GM21825 (cell line): ENCODE measurements around the gene RNU1-3.
"Not testable (repeated sequence)": the region's sequence is repeated elsewhere in the genome, so short reads cannot be mapped to it uniquely, and the experiment has no call there.

Experiments
- ATAC-seq: cut with Tn5 transposase; IDR thresholded peaks from one replicate; pipeline ENCODE4 v1.9.1; 2021; ENCODE audit warnings: mild to moderate bottlenecking, moderate library complexity; ENCODE audit not compliant: unreplicated experiment

Gene RNU1-3

GRCh38 chr1:16666502-16667413 is at the start of gene RNU1-3:
Gene RNU1-3 (minus strand): TSS chr1:16666948.
- peak; percentile 85 for ATAC-seq

GRCh38 chr1:16713480-16713879 is 46.7 kb upstream of the RNU1-3 start:
- not testable (repeated sequence) for ATAC-seq

- ATAC-seq, result not testable (repeated sequence)
Observed at GRCh38 chr1:16712984-16713383, 46.2 kb upstream of the RNU1-3 start.

GRCh38 chr1:16712582-16712981 is 45.8 kb upstream of the RNU1-3 start:
- ATAC-seq, result not testable (repeated sequence)

GRCh38 chr1:16712131-16712530 is 45.4 kb upstream of the RNU1-3 start:
- ATAC-seq, result not testable (repeated sequence)

- not testable (repeated sequence) for ATAC-seq
Observed at GRCh38 chr1:16710618-16711017, 43.9 kb upstream of the RNU1-3 start.

GRCh38 chr1:16709659-16710087 is 42.9 kb upstream of the RNU1-3 start:
- ATAC-seq, result not testable (repeated sequence)

- not testable (repeated sequence) for ATAC-seq
Observed at GRCh38 chr1:16708704-16709103, 42.0 kb upstream of the RNU1-3 start.

GRCh38 chr1:16707130-16708093 is 40.7 kb upstream of the RNU1-3 start:
- ATAC-seq, result not testable (repeated sequence)

GRCh38 chr1:16706302-16706701 is 39.6 kb upstream of the RNU1-3 start:
- ATAC-seq, result not testable (repeated sequence)

- not testable (repeated sequence) for ATAC-seq
Observed at GRCh38 chr1:16704502-16705100, 37.9 kb upstream of the RNU1-3 start.

- ATAC-seq, result not testable (repeated sequence)
Observed at GRCh38 chr1:16704076-16704475, 37.3 kb upstream of the RNU1-3 start.

GRCh38 chr1:16703602-16704001 is 36.9 kb upstream of the RNU1-3 start:
- ATAC-seq, result not testable (repeated sequence)

- ATAC-seq, result not testable (repeated sequence)
Observed at GRCh38 chr1:16703141-16703540, 36.4 kb upstream of the RNU1-3 start.

- not testable (repeated sequence) for ATAC-seq
Observed at GRCh38 chr1:16702280-16702679, 35.5 kb upstream of the RNU1-3 start.

GRCh38 chr1:16701189-16701588 is 34.4 kb upstream of the RNU1-3 start:
- not testable (repeated sequence) for ATAC-seq

GRCh38 chr1:16700138-16700895 is 33.6 kb upstream of the RNU1-3 start:
- not testable (repeated sequence) for ATAC-seq

GRCh38 chr1:16699440-16699839 is 32.7 kb upstream of the RNU1-3 start:
- ATAC-seq, result not testable (repeated sequence)

- ATAC-seq, result not testable (repeated sequence)
Observed at GRCh38 chr1:16697152-16697551, 30.4 kb upstream of the RNU1-3 start.
